ENCODE measurements around the gene ARL15.

- TF ChIP-seq CTCF (conservative IDR thresholded peaks at IDR 0.05; ENCODE audit: low read depth, low read length) = no peak
- TF ChIP-seq SMC3 (IDR thresholded peaks at IDR 0.05; ENCODE audit: low read depth, low read length) = no peak
- no peak for TF ChIP-seq POLR2A (IDR thresholded peaks at IDR 0.05; ENCODE audit: low read depth, low read length)
- no peak for TF ChIP-seq RCOR1 (IDR thresholded peaks at IDR 0.05; ENCODE audit: insufficient replicate concordance, low read length)
- no peak for TF ChIP-seq RAD21 (IDR thresholded peaks at IDR 0.05; ENCODE audit: low read length)
- TF ChIP-seq USF2 (IDR thresholded peaks at IDR 0.05; ENCODE audit: low read depth, low read length) = no peak
- TF ChIP-seq MAFK (IDR thresholded peaks at IDR 0.05; ENCODE audit: low read depth, low read length) = no peak
- TF ChIP-seq CEBPB (IDR thresholded peaks at IDR 0.05; ENCODE audit: low read depth, low read length) = no peak
- no peak for TF ChIP-seq RFX5 (IDR thresholded peaks at IDR 0.05; ENCODE audit: low read depth, low read length)
- TF ChIP-seq MXI1 (IDR thresholded peaks at IDR 0.05; ENCODE audit: borderline replicate concordance, low read depth, low read length) = no peak
- TF ChIP-seq NFE2L2 (IDR thresholded peaks at IDR 0.05; ENCODE audit: low read depth, low read length) = no peak
Observed at GRCh38 chr5:54288568-54289217, 21.7 kb downstream of the ARL15 start.
